Ecto neural progenitor cell (in vitro differentiated cells): ENCODE results near the gene XPR1.
A peak's percentile ranks its signal among the peaks of the same experiment; 100 is the strongest.

Experiments
- DNase-seq: peaks from one replicate; pipeline ENCODE4 v3.0.0-alpha.2; 2018; ENCODE audit warnings: low spot score

Gene XPR1

GRCh38 chr1:180631766-180632325 lies at the start of gene XPR1:
XPR1 (plus strand) TSS chr1:180632022; CDS start chr1:180632202, 180 bp downstream.
- DNase-seq = peak; percentile 98

GRCh38 chr1:180584869-180585268 lies 47.0 kb upstream of the XPR1 start:
- DNase-seq = no peak

DNA sequence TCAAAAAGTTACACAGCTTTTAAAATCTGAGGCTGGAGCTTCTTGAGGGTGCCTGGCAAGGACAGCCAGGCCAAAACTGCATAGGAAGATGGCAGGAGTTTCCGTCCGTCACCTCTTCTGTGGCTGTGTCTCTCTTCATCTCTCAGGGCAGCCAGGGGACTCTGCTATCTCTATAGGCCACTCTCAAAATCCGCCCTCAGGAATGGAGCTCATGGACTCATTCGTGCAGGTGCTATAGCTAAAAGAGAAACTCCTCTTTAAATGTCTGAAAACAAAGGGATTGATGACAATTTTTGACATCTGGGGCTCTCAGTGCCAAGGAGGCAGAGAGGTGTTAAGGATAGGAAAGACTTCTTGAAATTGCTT lies 45.8 kb upstream of the XPR1 start:
- DNase-seq = peak; percentile 17

DNA sequence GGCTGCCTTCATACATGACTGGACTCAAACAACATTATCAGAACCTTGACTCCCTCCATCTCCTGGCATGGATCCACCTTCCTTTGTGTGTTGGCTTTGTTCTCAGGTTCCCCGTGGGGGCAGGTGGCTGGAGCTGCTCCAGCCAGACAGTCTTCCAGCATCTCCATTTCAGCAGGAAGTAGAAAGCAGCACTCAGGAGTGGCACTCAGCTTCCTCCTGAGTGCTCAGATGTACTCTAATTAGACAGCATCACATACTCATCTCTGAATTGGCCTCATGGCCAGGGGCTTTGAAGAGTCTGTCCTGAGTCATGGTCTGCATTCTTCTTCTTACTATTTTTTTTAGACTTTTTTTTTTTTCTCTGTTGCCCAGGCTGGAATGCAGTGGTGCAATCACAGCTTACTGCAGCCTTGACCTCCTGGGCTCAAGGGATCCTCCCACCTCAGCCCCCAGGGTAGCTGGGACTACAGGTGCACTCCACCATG lies 45.1 kb upstream of the XPR1 start:
- peak; percentile 34 for DNase-seq

DNA sequence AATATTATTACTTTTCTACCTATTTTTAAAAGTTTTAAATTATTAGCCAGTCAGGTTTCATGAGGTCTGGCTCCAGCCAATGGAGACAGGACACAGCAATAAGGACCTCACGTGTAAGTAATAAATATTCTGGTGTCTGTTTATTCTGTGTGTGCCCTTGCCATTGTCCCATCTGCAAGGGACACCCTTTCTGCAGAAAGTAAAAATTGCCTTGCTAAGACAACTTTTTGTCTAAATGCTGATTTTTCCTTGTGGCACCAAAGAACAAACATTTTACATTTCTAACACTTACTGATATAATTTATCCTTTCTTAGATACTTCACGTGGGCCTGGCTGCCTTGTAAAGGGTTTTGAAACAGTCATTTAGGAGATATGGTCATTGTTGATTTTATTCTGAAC lies 43.7 kb upstream of the XPR1 start:
- DNase-seq = peak; percentile 13

GRCh38 chr1:180590889-180591288 lies 40.9 kb upstream of the XPR1 start:
- DNase-seq = no peak

DNA sequence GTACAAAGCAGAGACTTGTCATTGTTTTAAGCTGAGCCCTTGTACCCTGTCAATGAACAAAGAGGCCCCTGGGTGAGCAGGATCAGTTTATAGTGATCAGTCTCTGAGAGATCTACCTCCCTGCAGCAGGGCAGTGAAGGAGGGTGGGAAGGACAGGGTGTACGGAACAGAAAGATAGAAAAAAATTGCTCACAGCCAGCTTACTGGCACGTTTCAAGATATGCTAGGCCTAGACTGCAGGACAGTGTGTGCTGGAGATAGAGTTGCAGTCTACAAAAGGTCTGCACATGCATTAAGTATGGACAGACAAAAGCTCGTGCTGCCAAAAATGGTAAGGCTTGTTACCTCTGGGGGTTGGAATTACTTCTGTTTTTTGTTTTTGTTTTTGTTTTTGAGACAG lies 38.4 kb upstream of the XPR1 start:
- DNase-seq = no peak

DNA sequence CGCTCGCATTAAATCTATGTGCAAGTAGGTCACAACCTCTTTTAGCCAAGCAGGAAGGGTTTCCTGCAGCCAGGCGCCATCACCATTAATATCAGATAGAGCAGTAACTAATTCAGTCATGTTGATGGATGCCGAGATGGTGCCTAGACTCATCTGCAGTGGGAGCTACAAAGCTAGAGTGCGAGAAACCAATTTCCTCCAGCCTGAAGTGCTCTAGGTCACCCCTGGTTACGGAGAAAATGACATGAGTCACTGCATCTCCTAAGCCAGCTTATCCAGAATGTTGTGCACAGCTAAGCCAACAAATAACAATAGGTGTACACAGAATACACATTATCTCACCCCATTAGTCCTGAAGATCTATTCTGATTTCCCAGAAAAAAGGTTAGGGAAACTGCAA lies 37.1 kb upstream of the XPR1 start:
- DNase-seq = no peak

DNA sequence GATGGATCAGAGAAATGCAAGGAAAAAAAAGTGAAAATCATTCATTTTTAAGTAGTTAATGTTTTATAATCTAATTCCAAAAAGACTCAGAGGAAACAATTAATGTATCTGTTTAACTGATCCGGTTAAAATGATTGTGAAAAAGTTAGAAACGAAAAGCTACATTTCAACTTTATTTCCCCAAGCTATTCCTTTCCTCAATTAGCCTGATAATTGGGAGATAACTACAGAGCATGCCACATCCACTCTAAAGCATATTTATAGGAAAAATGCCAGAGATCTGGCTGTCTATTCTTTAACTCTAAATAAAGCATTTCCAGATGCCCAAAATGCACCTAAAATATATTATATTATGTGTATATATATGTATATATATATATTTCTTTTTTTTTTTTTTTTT lies 35.9 kb upstream of the XPR1 start:
- DNase-seq = no peak

GRCh38 chr1:180597520-180597919 lies 34.3 kb upstream of the XPR1 start:
- DNase-seq = no peak

DNA sequence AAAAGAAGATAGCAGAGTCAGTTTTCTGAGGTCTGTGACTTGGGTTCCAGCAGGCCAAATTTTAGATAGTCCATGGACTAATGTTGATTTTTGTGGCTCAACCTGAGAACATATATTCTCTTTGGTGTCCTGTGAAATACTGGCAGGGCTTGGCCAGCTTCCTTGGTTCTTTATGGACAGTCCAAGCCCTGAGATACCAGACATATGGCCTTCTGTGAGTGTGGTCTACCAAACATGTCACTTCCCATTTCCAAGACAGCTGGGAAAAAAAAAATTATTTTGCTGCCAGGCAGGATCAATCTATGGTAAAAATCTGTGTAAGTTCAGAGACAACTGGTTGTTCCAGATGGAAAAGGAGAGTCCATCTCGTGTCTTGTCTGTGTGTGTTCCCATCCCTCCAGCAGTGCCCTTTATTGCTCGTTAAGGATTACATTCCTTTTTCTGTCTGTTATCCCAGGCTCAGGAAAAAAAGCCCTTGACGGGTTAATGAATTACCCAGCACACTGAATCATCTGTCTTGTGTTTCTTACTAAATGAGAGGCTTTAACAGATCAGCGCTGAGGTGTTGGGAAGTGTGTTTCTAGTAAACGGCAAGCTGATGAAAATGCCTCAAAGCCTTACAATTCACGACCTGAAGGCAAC lies 33.4 kb upstream of the XPR1 start:
- no peak for DNase-seq

GRCh38 chr1:180600343-180600742 lies 31.5 kb upstream of the XPR1 start:
- DNase-seq = no peak

DNA sequence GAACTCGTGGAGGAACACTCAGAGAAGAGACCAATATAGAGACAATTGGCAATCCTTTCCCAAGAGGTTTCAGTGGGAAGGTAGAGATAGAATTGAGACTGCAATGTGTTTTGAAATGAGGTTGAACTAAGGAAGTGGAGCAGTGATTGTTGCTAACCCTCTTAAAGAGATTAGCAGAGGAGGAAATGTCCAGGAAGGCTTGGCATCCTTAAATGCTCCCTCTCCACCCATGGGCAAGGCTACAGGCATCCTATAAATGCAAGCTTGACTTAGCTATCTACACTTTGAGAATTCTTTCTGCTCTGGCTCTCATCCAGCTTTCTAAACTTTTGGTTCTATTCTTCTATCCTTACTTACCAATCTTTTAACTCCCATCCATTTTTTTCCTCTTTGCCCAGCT lies 30.3 kb upstream of the XPR1 start:
- DNase-seq = no peak

DNA sequence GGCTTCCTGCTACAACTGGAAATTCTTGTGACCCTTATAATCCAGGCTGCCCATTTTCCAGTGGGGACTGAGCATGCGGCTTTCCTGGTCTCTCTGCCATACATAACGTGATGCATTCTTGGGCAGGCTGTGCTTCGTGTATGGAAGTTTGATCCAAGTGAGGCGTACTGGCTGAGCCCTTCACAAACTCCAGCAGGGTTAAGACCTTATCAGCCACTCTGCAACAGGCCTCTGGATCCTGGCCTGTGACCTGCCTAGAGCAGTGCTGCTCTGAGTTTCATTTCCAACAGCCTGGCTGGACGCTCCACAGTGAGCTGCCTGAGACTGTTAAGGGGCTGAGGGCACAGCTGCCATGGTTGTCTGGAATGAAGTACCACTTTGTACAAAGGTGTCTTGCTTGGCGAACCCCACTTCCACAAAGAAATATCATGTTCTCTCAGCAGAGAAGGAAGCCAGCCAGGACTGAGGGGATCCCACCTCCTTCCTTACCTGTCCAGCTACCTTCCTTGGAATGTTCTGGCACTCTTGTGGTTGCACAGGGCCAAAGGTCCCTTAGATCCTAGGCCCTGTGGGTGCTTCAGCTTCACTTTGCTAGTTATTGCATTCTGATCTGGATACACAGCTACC lies 28.5 kb upstream of the XPR1 start:
- no peak for DNase-seq

DNA sequence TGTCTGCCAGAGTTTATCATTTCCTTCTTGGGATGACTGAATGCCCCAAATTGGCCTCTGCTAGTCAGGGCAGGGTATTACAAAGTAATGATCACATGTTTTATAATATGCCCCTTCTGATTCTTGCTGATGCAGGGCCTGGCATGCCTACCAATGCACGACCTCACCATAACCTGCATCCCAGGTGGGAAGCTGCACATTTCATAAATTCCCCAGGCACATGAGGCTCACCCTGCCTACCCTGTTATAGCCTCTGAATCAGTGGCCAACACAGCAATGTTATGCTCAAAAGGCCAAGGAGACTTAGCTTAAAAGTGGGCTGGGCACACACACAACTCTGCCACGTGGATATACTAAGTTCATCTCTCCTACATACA lies 28.0 kb upstream of the XPR1 start:
- no peak for DNase-seq

- no peak for DNase-seq
Observed at GRCh38 chr1:180606155-180606554, 25.7 kb upstream of the XPR1 start.

- DNase-seq = no peak
Observed at GRCh38 chr1:180609643-180610555, 21.9 kb upstream of the XPR1 start.

DNA sequence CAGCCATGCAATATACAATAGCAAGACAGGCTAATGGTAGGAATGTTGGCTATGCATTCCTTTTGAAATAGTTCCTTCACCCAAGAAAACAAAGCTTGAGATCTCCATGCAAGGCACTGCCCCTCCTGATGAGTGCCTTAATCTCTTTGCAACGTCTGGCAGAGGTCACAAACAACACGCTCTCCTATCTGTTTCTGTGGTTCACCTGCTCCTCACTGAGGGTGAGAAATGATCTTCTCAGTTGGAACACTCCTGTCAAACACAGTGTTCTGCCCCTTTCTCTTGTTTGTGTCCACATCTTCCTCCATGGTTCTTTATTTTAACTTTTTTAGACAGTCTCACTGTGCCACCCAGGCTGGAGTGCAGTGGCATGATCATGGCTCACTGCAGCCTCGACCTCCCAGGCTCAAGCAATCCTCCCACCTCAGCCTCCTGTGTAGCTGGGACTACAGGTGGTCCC lies 21.2 kb upstream of the XPR1 start:
- DNase-seq = no peak

DNA sequence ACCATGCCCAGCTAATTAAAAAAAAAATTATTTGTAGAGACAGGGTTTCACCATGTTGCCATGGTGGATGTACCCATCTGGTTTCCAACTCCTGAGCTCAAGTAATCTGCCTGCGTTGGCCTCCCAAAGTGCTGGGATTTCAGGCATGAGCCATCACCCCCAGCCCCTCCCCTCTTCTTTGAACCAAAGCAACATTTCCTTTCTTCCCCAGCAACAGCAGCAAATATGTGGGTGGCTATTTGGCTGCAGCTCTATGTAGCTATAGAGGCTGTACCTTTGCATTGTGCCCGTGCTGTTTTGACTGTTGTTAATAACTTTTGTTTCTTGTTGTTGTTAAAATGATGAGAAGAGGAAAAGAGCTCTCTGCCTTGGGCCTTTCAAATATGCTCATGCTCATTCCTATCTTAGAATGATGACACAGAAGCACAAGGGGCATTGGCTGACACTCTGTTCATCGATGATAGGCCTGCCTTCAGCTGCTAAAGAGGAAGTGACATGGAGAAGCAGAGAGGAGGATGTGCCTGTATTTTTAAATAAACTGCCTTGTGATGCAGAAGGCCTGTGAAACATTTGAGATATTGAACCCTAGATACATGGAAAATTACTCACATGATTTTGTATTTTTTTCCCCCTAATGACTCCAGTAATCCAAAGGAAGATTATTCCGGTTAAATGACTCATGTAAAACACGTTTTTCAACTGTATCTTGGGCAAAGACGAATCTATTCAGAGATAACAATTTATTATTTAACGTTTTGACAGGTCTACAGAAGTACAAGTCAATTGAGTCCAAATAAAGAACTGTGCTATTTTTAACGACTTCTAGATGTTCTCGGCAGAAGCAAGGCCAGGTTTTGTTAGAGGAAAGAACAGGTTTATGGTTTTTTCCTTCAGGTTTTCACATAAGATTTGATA lies 20.5 kb upstream of the XPR1 start:
- DNase-seq = no peak

DNA sequence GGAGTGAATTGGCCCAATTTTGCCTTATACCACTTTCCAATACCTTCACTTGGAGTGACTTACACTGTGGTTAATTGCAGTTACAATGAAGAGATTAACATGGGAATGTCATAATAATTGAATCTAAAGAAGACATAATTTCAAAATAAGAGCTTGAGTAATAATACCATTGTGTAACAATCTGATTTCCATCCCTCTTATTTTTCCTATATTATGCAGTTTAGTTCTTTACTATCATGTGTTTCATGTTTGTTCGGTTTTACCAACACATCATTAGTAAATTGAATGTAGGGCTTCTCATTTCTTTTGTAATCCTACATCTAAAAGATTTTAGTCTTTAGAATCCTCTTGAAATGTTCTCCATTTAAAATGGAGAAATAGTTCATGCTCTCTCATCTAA lies 19.2 kb upstream of the XPR1 start:
- DNase-seq = no peak

GRCh38 chr1:180614730-180615129 lies 17.1 kb upstream of the XPR1 start:
- DNase-seq = no peak
